OCI-LY3 (cell line): Measurements from ENCODE around the gene FMN1.

ENCODE experiments used
- H2AFZ ChIP-seq: fragments of 200-600, 300-600 bp; shearing (Covaris generic); 2 replicates; pipeline ENCODE4 v1.6.0; 2014; ENCODE audit warnings: antibody characterized with exemption, low read depth, low read length
- H3K27ac ChIP-seq: fragments of 200-600, 300-600 bp; sonication (generic); 2 replicates; pipeline ENCODE4 v1.5.1; 2014; ENCODE audit warnings: mild to moderate bottlenecking, low read length, moderate library complexity, mixed read lengths
- H3K27me3 ChIP-seq: fragments of 200-600, 300-600 bp; sonication (generic); 2 replicates; pipeline ENCODE4 v1.6.1; 2014; ENCODE audit warnings: low read depth, low read length, mixed read lengths
- H3K36me3 ChIP-seq: fragments of 200-600, 300-600 bp; sonication (generic); replicated peaks from 2 replicates; pipeline ENCODE3; 2014; ENCODE audit warnings: low read depth, low read length, mixed read lengths
- H3K4me1 ChIP-seq: fragments of 300-600, 200-600 bp; sonication (generic); 2 replicates; pipeline ENCODE4 v1.6.1; 2014; ENCODE audit warnings: low read length, mixed read lengths
- H3K4me2 ChIP-seq: fragments of 200-600, 300-600 bp; sonication (generic); 2 replicates; pipeline ENCODE4 v1.6.1; 2014; ENCODE audit warnings: low read length, mixed read lengths
- H3K4me3 ChIP-seq: fragments of 300-600, 200-600 bp; sonication (generic); 2 replicates; pipeline ENCODE4 v1.5.1; 2014; ENCODE audit warnings: antibody characterized with exemption, mild to moderate bottlenecking, low read length, moderate library complexity
- H3K79me2 ChIP-seq: fragments of 300-600, 200-600 bp; shearing (Covaris generic); 2 replicates; pipeline ENCODE4 v1.6.1; 2014; ENCODE audit warnings: mild to moderate bottlenecking, low read length, mixed read lengths
- H3K9ac ChIP-seq: fragments of 300-600, 200-600 bp; shearing (Covaris generic); 2 replicates; pipeline ENCODE4 v1.6.0; 2014; ENCODE audit warnings: mild to moderate bottlenecking, low read length, moderate library complexity
- H3K9me3 ChIP-seq: fragments of 200-600, 300-600 bp; shearing (Covaris generic); 2 replicates; pipeline ENCODE4 v1.6.1; 2014; ENCODE audit warnings: low read length, mixed read lengths; ENCODE audit not compliant: insufficient read depth
- H4K20me1 ChIP-seq: fragments of 200-600, 300-600 bp; sonication (generic); 2 replicates; pipeline ENCODE4 v1.6.1; 2016; ENCODE audit warnings: low read length, mixed read lengths; ENCODE audit not compliant: insufficient read depth
- CTCF ChIP-seq: fragments of 200-600, 300-600 bp; sonication (generic); IDR thresholded peaks from 2 replicates; pipeline ENCODE4 v1.5.1; 2014; ENCODE audit warnings: antibody characterized with exemption, low read length, low read depth
- EZH2phosphoT487 ChIP-seq: fragments of 200-600 bp; shearing (Covaris generic); IDR thresholded peaks from 2 replicates; pipeline ENCODE4 v1.6.1; 2018; ENCODE audit warnings: antibody characterized with exemption, mixed run types, low read depth

The FMN1 gene

GRCh38 chr15:32993285-32993684 lies 201.2 kb downstream of the FMN1 start:
- Histone ChIP-seq H3K4me3 (no peak overlapping the region), H3K9ac (no peak overlapping the region), H3K9me3 (peaks cover 8% of the 10 kb centered on the region; the same call in 1 of the 2 replicates), H3K4me2 (no peak overlapping the region), H2AFZ (no peak overlapping the region), H3K27ac (no peak overlapping the region), H3K36me3 (no peaks in the 10 kb centered on the region), H3K27me3 (peaks cover 33% of the 10 kb centered on the region), H3K79me2 (no peaks in the 10 kb centered on the region), H3K4me1 (no peaks in the 10 kb centered on the region), H4K20me1 (no peaks in the 10 kb centered on the region)
- TF ChIP-seq EZH2phosphoT487 (no peak), CTCF (peak; percentile 49)

GRCh38 chr15:32991619-32992111 lies 202.8 kb downstream of the FMN1 start:
- Histone ChIP-seq H4K20me1 (no peaks in the 10 kb centered on the region), H2AFZ (no peak overlapping the region), H3K4me3 (no peak overlapping the region), H3K4me1 (peaks cover 9% of the 10 kb centered on the region), H3K4me2 (no peak overlapping the region), H3K9me3 (peaks cover 8% of the 10 kb centered on the region; the same call in 1 of the 2 replicates), H3K27ac (no peak overlapping the region), H3K79me2 (no peaks in the 10 kb centered on the region), H3K27me3 (peaks cover 27% of the 10 kb centered on the region), H3K9ac (no peak overlapping the region), H3K36me3 (no peaks in the 10 kb centered on the region)
- TF ChIP-seq EZH2phosphoT487 (no peak), CTCF (no peak)

DNA sequence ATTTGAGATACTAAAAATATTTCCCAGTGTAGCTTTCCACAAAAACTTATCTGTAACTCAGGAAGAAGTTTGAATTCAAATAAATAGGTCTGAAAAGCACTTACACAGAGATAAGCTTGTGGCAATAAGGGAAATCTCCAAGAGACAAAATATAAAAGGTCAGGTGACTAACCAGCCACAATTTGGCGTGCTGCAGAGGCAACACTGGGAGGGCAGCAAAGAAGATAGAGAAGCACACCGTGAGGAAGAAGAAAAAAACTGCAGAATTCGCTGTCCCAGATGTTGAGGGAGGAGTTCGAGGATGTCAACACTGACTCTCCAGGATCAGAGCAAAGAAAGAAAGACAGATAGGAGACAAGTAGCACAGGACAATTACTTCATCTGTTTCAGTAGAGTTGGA lies 204.4 kb downstream of the FMN1 start:
- H4K20me1 ChIP-seq: no peaks in the 10 kb centered on the region
- H3K27me3 ChIP-seq: peaks cover 26% of the 10 kb centered on the region
- no peaks in the 10 kb centered on the region for H3K79me2 ChIP-seq
- no peaks in the 10 kb centered on the region for H3K36me3 ChIP-seq
- no peak overlapping the region for H3K4me2 ChIP-seq
- H2AFZ ChIP-seq: no peak overlapping the region
- TF ChIP-seq CTCF: no peak
- no peak for TF ChIP-seq EZH2phosphoT487
- H3K27ac ChIP-seq: no peak overlapping the region
- peaks cover 9% of the 10 kb centered on the region for H3K4me1 ChIP-seq
- no peak overlapping the region for H3K9ac ChIP-seq
- H3K9me3 ChIP-seq: peaks cover 8% of the 10 kb centered on the region; the same call in 1 of the 2 replicates
- H3K4me3 ChIP-seq: no peak overlapping the region

DNA sequence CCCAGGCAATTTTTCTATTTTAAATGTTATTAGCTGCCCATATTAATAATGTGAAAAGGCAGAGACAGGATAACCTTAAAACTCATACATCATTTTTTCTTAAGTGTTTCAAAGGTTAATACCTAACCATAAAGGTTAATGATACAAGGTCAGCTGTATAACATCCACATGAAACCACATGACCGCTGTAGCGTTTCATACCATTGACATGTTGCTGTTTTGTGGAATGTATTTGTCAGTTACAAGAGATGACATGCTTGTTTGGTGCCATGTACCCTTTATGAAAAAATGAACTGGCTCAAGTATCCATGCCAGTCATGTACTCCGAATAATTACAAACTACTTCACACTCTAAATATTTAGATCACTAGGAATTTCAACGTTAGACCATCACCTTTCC lies 207.4 kb downstream of the FMN1 start:
- no peak overlapping the region for H3K9ac ChIP-seq
- no peak overlapping the region for H3K27ac ChIP-seq
- peaks cover 9% of the 10 kb centered on the region for H3K4me1 ChIP-seq
- H3K4me2 ChIP-seq: no peak overlapping the region
- no peaks in the 10 kb centered on the region for H3K36me3 ChIP-seq
- H3K4me3 ChIP-seq: no peak overlapping the region
- H3K79me2 ChIP-seq: no peaks in the 10 kb centered on the region
- peaks cover 21% of the 10 kb centered on the region for H3K27me3 ChIP-seq
- no peak overlapping the region for H2AFZ ChIP-seq
- H4K20me1 ChIP-seq: no peaks in the 10 kb centered on the region
- TF ChIP-seq CTCF (no peak), EZH2phosphoT487 (no peak)
- peaks cover 8% of the 10 kb centered on the region; the same call in 1 of the 2 replicates for H3K9me3 ChIP-seq
